Measurements from ENCODE around the gene SLC37A1.

The SLC37A1 gene

GRCh38 chr21:42509244-42509643 lies 4.4 kb upstream of the SLC37A1 start:
- no peak for DNase-seq

DNA sequence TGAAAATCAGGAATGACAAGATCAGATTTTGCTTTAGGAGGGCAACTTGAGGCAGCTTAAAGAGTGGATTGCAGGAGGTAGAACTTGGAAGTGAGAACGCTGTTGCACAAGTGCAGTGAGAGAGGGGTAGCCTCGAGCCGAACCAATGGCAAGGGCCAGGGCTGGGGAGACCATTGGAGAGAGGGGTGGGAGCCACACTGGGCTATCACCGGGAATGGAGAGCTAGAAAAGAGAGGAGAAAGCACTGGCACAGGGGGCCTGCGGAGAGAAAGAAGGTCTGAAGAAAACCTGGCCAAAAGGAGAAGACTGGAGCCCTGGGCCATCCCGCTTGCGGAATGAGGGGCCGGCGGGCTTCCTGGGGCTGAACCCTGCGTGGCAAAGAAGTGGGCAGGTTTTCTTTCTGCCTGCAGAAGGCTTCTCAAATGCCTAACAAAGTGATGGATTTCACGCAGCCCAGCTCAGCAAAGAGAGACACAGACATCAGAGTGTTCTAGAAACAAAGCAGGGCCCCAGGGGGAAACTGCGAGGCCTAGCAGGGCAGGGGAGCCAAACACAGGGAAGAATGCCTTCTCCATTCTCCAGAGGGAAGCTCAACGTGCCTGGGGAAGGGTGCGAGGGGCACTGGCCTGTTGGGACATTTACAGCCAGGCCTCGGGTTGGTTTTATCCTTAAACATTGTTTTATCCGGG lies 1.2 kb upstream of the SLC37A1 start:
- DNase-seq = no peak

- no peak for DNase-seq
Measured at GRCh38 chr21:42513985-42514882, 582 bp downstream of the SLC37A1 start.

- DNase-seq = no peak
Measured at GRCh38 chr21:42514883-42515228, 1.2 kb downstream of the SLC37A1 start.

DNA sequence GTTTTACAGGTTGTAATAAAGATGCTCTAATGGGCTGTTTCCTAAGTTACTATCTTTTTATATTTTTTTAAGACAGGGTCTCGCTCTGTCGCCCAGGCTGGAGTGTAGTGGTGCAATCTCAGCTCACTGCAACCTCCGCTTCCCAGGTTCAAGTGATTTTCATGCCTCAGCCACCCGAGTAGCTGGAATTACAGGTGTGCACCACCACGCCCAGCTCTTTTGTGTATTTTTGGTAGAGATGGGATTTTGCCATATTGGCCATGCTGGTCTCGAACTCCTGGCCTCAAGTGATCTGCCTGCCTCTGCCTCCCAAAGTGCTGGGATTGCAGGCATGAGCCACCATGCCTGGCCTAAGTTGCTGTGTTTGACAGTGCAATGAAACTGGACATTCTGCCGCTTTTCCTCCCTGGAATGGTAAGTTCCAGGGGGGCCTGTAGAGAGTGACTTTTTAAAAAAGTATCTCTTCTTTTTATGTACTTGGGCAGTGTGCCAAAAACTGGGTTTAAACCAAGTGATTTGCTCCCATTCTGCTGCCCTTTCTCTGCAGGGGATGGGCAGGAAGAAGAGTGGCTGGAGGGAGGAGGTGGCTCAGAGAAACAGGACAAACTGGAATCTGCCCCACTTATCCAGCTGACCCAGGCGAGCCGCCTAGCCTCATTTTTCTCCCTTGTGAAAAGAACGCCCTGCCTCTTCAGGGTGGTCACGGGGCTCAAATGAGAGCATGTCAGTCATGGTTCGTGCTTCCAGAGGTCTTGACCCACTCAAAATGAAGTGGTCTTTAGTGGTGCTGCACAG lies 2.3 kb downstream of the SLC37A1 start:
- DNase-seq = no peak

DNA sequence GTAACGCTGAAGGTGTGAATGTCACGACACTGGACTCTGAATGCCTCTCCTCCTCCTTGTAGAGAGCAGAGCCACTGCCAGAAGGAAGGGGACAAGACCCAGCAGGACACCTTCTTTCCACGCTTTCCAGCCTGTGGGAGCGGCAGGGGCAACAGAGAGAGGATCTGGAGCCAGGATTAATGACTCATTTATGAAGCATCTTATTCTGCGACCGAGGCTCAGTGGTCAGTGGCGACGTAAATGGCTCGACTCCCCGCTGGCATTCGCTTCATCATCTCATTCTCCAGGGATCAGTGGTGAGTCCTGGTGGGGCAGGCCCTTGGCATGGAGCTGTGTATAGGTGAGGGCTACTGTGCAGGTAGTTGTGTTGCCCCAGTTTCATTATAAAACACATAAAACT lies 4.6 kb downstream of the SLC37A1 start:
- no peak for DNase-seq

GRCh38 chr21:42518626-42519025 lies 5.0 kb downstream of the SLC37A1 start:
- no peak for DNase-seq

GRCh38 chr21:42520628-42521253 lies 7.1 kb downstream of the SLC37A1 start:
- no peak for DNase-seq

GRCh38 chr21:42521384-42521783 lies 7.7 kb downstream of the SLC37A1 start:
- no peak for DNase-seq

DNA sequence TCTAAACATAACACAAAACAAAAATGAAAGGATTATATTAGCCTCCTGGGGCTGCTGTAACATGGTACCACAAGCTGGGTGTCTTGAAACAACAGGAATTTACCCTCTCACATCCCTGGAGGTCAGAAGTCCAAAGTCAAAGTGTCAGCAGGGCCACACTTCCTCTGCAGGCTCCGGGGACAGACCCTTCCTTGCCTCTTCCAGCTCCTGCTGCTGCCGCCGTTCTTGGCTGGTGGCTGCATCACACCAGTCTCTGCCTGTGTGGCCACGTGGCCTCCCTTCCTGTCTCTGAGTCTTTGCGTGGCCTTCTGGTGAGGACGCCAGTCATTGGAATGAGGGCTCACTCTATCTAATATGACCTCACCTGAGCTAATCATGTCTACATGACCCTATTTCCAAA lies 8.2 kb downstream of the SLC37A1 start:
- DNase-seq = no peak

DNA sequence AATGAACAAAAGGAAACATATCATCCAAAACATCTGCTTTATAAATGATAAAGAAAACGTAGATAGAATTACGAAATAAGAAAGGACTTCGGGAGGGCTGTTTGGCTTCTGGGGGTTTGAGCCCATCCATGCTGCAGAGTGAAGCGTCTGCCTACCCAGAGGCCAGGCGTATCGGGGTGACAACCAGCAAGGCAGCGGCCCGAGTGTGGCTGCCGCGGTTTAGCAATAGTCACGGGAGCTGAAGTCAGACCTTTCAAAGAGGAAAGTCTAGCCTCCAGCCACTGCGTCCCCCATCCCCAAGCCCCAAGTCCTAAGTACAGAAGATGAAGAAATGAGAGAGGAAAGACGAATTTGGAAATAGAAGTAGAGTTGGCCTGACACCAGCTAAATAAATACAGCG lies 8.6 kb downstream of the SLC37A1 start:
- no peak for DNase-seq

- DNase-seq = no peak
Measured at GRCh38 chr21:42522771-42523170, 9.1 kb downstream of the SLC37A1 start.

DNA sequence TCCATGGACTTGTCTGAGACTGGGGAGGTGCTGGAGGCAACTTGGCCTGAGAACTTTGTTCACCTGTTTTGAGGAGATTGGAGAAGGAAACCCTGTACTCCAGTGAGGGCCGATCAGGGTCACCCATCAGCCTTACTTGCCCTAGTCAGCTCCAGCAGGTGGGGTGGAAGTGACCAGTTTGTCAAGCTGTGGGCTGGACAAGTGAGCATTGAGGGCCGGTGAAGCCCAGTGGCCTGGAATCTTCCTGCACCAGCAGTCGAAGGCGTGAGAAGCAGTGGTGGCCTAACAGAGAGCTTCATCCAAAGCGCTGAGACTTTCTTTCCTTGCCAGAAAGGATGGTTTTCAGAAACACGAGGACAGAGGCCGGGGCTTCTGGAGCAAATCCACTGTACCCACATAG lies 9.6 kb downstream of the SLC37A1 start:
- DNase-seq = no peak

GRCh38 chr21:42523941-42524340 lies 10.3 kb downstream of the SLC37A1 start:
- no peak for DNase-seq

DNA sequence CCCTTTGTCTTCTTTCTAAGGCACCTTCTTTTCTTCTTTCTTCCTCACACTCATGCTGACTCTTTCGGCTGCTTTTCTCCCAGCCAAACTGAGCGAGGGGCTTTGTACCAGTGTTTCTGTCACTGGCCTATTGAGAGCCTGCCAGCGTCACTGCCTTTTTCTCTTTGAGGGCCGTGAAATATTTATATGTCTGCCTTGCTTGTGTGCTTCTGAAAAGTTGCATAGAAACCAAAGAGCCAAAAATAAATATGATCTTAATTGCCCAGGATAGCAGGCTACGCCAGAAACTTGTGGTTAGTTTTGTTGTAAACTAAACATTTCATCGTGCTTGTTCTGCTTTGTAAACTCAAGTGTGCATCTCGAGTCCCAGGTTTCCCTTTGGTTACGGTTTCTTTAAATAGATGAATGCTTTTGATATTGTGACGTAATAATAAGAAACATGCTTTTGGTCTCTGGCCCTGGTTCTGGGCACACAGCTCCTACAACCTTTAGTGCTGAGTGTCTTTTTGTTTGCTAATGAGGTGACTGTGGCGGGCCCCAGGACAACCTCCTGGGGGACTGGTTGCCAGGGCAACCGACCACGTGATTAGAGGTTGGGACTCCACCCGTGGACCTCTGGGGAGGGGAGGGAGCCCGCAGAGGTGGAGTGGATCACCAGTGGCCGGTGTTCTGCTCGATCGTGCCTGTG lies 10.8 kb downstream of the SLC37A1 start:
- DNase-seq = no peak

GRCh38 chr21:42525029-42525581 lies 11.5 kb downstream of the SLC37A1 start:
- DNase-seq = no peak

DNA sequence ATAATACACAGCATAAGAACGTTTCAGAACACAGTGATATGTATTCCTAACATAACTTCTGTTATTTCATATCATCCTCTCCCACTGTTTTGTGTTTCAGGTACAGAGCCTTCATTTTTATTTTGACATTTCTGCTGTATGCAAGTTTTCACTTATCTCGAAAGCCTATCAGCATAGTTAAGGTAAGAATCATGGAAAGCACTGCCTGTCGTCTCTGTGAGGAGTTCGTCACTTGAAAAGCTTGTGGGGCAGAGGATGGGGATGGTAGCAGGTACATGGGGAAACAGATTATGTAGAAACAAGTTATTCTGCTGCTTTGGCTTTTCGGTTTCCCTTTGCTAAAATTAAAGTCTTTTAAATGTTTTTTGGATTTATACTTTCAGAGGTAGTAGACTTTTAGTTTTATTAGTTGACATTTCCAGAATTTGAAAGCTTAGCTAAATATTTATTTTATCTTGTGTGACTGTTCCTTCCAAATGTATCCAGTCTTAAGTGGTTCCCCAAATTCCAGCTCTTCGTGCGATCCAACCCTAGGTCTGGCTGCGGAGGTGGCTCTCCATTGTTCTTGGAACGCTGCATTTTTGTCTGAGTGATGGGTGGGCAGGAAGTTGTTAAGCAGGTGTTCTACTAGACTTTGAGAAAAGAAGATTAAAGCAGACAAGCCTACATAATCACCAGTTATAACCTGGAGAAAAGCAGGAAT lies 12.2 kb downstream of the SLC37A1 start:
- no peak for DNase-seq

DNA sequence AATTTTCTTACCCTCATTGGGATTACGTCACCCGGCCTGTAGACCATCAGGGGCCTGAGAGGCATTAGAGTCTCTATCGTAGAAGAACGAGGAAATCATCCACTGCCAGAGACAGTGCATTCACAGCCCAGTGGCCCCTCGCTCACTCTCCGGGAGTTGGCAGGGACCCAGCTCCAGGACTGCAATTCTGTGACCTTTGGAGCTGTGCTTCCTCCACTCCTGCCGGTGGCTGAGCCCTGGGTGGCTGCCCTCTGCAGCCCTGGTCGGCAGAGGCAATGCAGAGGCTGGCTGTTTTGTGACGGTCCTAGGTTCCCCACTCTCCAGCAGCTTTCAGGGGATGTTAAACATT lies 12.7 kb downstream of the SLC37A1 start:
- DNase-seq = no peak

DNA sequence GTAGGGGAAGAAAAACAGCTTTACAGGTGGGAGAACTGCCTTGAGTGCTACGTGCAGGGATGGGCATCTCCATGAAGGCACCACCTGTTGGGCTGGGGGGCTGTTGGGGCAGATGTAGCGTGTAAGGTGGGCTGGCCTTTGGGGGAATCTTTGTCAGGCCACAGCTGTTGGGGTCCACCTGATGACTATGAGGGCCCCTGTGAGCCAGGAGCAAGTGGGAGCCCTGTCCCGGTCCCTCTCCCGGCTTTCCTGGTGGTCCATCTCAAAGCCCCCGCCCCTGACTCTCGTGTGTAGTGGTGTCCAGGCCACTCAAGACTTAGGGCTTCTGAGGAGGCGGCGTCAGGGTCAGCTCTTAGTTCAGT lies 13.5 kb downstream of the SLC37A1 start:
- DNase-seq = no peak

GRCh38 chr21:42527489-42528158 lies 14.0 kb downstream of the SLC37A1 start:
- DNase-seq = no peak

- DNase-seq = no peak
Measured at GRCh38 chr21:42530167-42530518, 16.5 kb downstream of the SLC37A1 start.

Measured in SW 1271 (cell line).